K562 (cell line): Measurements from ENCODE around the gene GVQW3. TPM values are rescaled to one million over a fixed set of nuclear protein-coding genes. Genes with fewer than 3 reads are reported as not detected.

Experiments used
- CSDE1 ChIP-seq, 2 experiments: fragments of 450-650 bp; IDR thresholded peaks; 2 replicates each; pipeline ENCODE4 v1.6.1; 2016; ENCODE audit warnings: mild to moderate bottlenecking in 1 of 2
- ERF ChIP-seq: fragments of 450-650 bp; formaldehyde crosslinking; IDR thresholded peaks from 2 replicates; pipeline ENCODE4 v1.4.0; 2020; ENCODE audit warnings: mild to moderate bottlenecking, mixed read lengths
- GATAD2A ChIP-seq: fragments of 450-650 bp; IDR thresholded peaks from 2 replicates; pipeline ENCODE4 v1.6.1; 2017
- HMBOX1 ChIP-seq: sonication (generic); IDR thresholded peaks from 2 replicates; pipeline ENCODE4 v1.6.1; 2016
- KDM1A ChIP-seq, 2 experiments: fragments of 450-650 bp; IDR thresholded peaks; 2 replicates each; pipeline ENCODE4 v1.6.1; 2016; ENCODE audit warnings: mild to moderate bottlenecking in 2 of 2
- KLF10 ChIP-seq: fragments of 250-450 bp; sonication (Bioruptor Pico); IDR thresholded peaks from 2 replicates; pipeline ENCODE4 v1.6.1; 2021; ENCODE audit warnings: matching md5 sums
- LEF1 ChIP-seq: fragments of 450-650 bp; IDR thresholded peaks from 2 replicates; pipeline ENCODE4 v1.6.1; 2016; ENCODE audit warnings: mild to moderate bottlenecking
- MGA ChIP-seq: fragments of 450-650 bp; IDR thresholded peaks from 2 replicates; pipeline ENCODE4 v1.6.1; 2016; ENCODE audit warnings: mild to moderate bottlenecking, moderate library complexity
- NR2C1 ChIP-seq, 2 experiments: fragments of 450-650 bp; IDR thresholded peaks; 2 replicates each; pipeline ENCODE4 v1.6.1; 2017; ENCODE audit warnings: mild to moderate bottlenecking in 2 of 2, antibody characterized with exemption in 1 of 2, inconsistent platforms in 1 of 2, missing compliant biosample characterization in 1 of 2, missing genetic modification characterization in 1 of 2
- NR2F6 ChIP-seq: fragments of 450-650 bp; formaldehyde crosslinking; IDR thresholded peaks from 2 replicates; pipeline ENCODE4 v1.4.0; 2020; ENCODE audit warnings: mild to moderate bottlenecking
- TAF1 ChIP-seq: IDR thresholded peaks from 2 replicates; pipeline ENCODE4 v1.6.1; 2011; ENCODE audit warnings: mild to moderate bottlenecking, low read length, moderate library complexity; ENCODE audit not compliant: insufficient read depth, control insufficient read depth, severe bottlenecking; ENCODE audit errors: extremely low read depth
- XRCC4 ChIP-seq: IDR thresholded peaks from one replicate; pipeline ENCODE4 v1.6.1; 2011; ENCODE audit not compliant: insufficient read depth, insufficient read length; ENCODE audit errors: extremely low read depth
- ZKSCAN3 ChIP-seq: fragments of 250-450 bp; sonication (Bioruptor Pico); IDR thresholded peaks from 2 replicates; pipeline ENCODE4 v1.4.0; 2020
- ZNF398 ChIP-seq: fragments of 250-450 bp; sonication (Bioruptor Pico); IDR thresholded peaks from 2 replicates; pipeline ENCODE4 v1.8.0; 2021; ENCODE audit warnings: moderate library complexity, mild to moderate bottlenecking, inconsistent platforms
- ZNF551 ChIP-seq: fragments of 250-450 bp; sonication (Bioruptor Pico); IDR thresholded peaks from 2 replicates; pipeline ENCODE4 v1.5.0; 2021; ENCODE audit warnings: mild to moderate bottlenecking, moderate library complexity
- polyA plus RNA-seq, 8 experiments: library from polyadenylated mRNA; depleted of rRNA in 4 of 8; stranded (reverse) in 5 of 8; unstranded in 3 of 8; fragments of >200 nt; fragmentation: Nextera tagmentation in 2 of 8; fragmentation: Illumina TruSeq in 1 of 8; extraction: Ambion mirVana in 2 of 8; extraction: Trizol in 1 of 8; gene quantifications; 2 replicates each; pipeline versions ENCODE4 v1.2.1 to v1.2.3, GENCODE V29; 2011 to 2014; ENCODE audit warnings: inconsistent platforms in 1 of 8, missing spikeins in 1 of 8
- total RNA-seq, 7 experiments: library from RNA; depleted of rRNA in 6 of 7; stranded (reverse); fragments of >200 nt in 6 of 7; fragmentation: Illumina TruSeq in 2 of 7; extraction: Trizol in 2 of 7; gene quantifications; 2 replicates each; pipeline versions ENCODE4 v1.2.1 to v1.2.3, GENCODE V29; 2011 to 2021; ENCODE audit warnings: low replicate concordance in 1 of 7

Gene GVQW3
- total and polyA plus RNA-seq, 9 of the 15 experiments (the other 6 are each of a cell fraction or from before 2014, with no cell fraction given) = 0.66 to 5.7 (median 2.1) TPM

- no peak for TF ChIP-seq MGA
- TF ChIP-seq ZKSCAN3 (CRISPR knock-in tag) = no peak
- TF ChIP-seq HMBOX1 = no peak
- no peak for TF ChIP-seq LEF1
- TF ChIP-seq GATAD2A = no peak
- TF ChIP-seq KLF10 (CRISPR knock-in tag) = no peak
- TF ChIP-seq NR2C1 (IDR thresholded peaks at IDR 0.05) = no peak
- no peak for TF ChIP-seq NR2C1 (tag; IDR thresholded peaks at IDR 0.05)
- TF ChIP-seq ZNF551 (CRISPR knock-in tag) = no peak
- no peak for TF ChIP-seq NR2F6 (CRISPR knock-in tag)
- no peak for TF ChIP-seq TAF1
- TF ChIP-seq ERF (CRISPR knock-in tag) = no peak
- TF ChIP-seq ZNF398 (CRISPR knock-in tag) = no peak
- no peak for TF ChIP-seq CSDE1 (IDR thresholded peaks at IDR 0.05)
- TF ChIP-seq XRCC4 = no peak
- TF ChIP-seq KDM1A (IDR thresholded peaks at IDR 0.05) = peak; percentile 93
Measured at GRCh38 chr11:76365038-76365679, 16.0 kb upstream of the GVQW3 start (continued).
